ENCODE measurements around the gene RYR2.
"Not testable (repeated sequence)": the region's sequence is repeated elsewhere in the genome, so short reads cannot be mapped to it uniquely, and the experiment has no call there.

The RYR2 gene

GRCh38 chr1:237834048-237834447 is 792.1 kb downstream of the RYR2 start:
- DNase-seq: no peak

GRCh38 chr1:237834461-237834860 is 792.5 kb downstream of the RYR2 start:
- no peak for DNase-seq

- DNase-seq: no peak
Observed at GRCh38 chr1:237838320-237838719, 796.3 kb downstream of the RYR2 start.

- DNase-seq: no peak
Observed at GRCh38 chr1:237838904-237839534, 797.0 kb downstream of the RYR2 start.

GRCh38 chr1:237841485-237841884 is 799.5 kb downstream of the RYR2 start:
- no peak for DNase-seq

GRCh38 chr1:237843516-237843915 is 801.5 kb downstream of the RYR2 start:
- not testable (repeated sequence) for DNase-seq

GRCh38 chr1:237851210-237851845 is 809.3 kb downstream of the RYR2 start:
- peak; percentile 2 to 12 for DNase-seq

- DNase-seq: no peak
Observed at GRCh38 chr1:237852342-237852741, 810.4 kb downstream of the RYR2 start.

- DNase-seq: no peak
Observed at GRCh38 chr1:237857455-237857854, 815.5 kb downstream of the RYR2 start.

- DNase-seq: no peak
Observed at GRCh38 chr1:237858992-237859391, 817.0 kb downstream of the RYR2 start.

- no peak for DNase-seq
Observed at GRCh38 chr1:237861944-237862343, 820.0 kb downstream of the RYR2 start.

GRCh38 chr1:237863234-237863633 is 821.2 kb downstream of the RYR2 start:
- DNase-seq: no peak

- peak; percentile 8 to 54 for DNase-seq
Observed at GRCh38 chr1:237864338-237865244, 822.6 kb downstream of the RYR2 start.

- DNase-seq: no peak
Observed at GRCh38 chr1:237867380-237867888, 825.5 kb downstream of the RYR2 start.

GRCh38 chr1:237868817-237869600 is 827.0 kb downstream of the RYR2 start:
- DNase-seq: no peak

GRCh38 chr1:237873487-237874211 is 831.7 kb downstream of the RYR2 start:
- DNase-seq: no peak

- no peak for DNase-seq
Observed at GRCh38 chr1:237875291-237875690, 833.3 kb downstream of the RYR2 start.

- no peak for DNase-seq
Observed at GRCh38 chr1:237877631-237878030, 835.6 kb downstream of the RYR2 start.

GRCh38 chr1:237878406-237878805 is 836.4 kb downstream of the RYR2 start:
- no peak for DNase-seq

- no peak for DNase-seq
Observed at GRCh38 chr1:237879195-237879594, 837.2 kb downstream of the RYR2 start.
